ENCODE results near the gene DCD.

GRCh38 chr12:54666008-54666407, 17.8 kb upstream of the DCD start:
- TF ChIP-seq CTCF (IDR thresholded peaks at IDR 0.05; ENCODE audit: insufficient read depth, low read depth, low read length) (no peak), EZH2 (IDR thresholded peaks at IDR 0.05; ENCODE audit: insufficient read depth, low read length) (no peak)

All from astrocyte (in vitro differentiated cells and primary cell).